Muscle layer of duodenum (tissue), 2 donors: Measurements from ENCODE around the gene AKR1B15.
A peak's percentile ranks its signal among the peaks of the same experiment; 100 is the strongest.
"Not testable (repeated sequence)": the region's sequence is repeated elsewhere in the genome, so short reads cannot be mapped to it uniquely, and the experiment has no call there.

Experiments used
- H3K27ac ChIP-seq: one replicate; pipeline ENCODE4 v1.7.0; 2013; ENCODE audit warnings: mild to moderate bottlenecking, low read length
- H3K27me3 ChIP-seq: one replicate; pipeline ENCODE4 v1.7.0; 2013; ENCODE audit warnings: low read depth, mild to moderate bottlenecking, control low read depth, low read length
- H3K36me3 ChIP-seq, 2 donors: one replicate each; pipeline ENCODE4 v1.7.0; 2013; ENCODE audit warnings: low read length in 2 of 2, control low read depth in 1 of 2, mild to moderate bottlenecking in 1 of 2; ENCODE audit not compliant: insufficient read depth in 2 of 2, control insufficient read depth in 1 of 2
- H3K4me1 ChIP-seq, 2 donors: one replicate each; pipeline ENCODE4 v1.7.0; 2013; ENCODE audit warnings: low read length in 2 of 2, mild to moderate bottlenecking in 2 of 2, control low read depth in 1 of 2, moderate library complexity in 1 of 2; ENCODE audit not compliant: insufficient read depth in 2 of 2, control insufficient read depth in 1 of 2
- H3K4me3 ChIP-seq, 2 donors: one replicate each; pipeline ENCODE4 v1.7.0; 2013; ENCODE audit warnings: low read length in 2 of 2, low read depth in 1 of 2, mild to moderate bottlenecking in 1 of 2
- H3K9me3 ChIP-seq, 2 donors: one replicate each; pipeline ENCODE4 v1.7.0; 2013; ENCODE audit warnings: low read length in 2 of 2, control low read depth in 1 of 2, mild to moderate bottlenecking in 1 of 2; ENCODE audit not compliant: control insufficient read depth in 1 of 2
- donor health status: healthy.

AKR1B15 gene

DNA sequence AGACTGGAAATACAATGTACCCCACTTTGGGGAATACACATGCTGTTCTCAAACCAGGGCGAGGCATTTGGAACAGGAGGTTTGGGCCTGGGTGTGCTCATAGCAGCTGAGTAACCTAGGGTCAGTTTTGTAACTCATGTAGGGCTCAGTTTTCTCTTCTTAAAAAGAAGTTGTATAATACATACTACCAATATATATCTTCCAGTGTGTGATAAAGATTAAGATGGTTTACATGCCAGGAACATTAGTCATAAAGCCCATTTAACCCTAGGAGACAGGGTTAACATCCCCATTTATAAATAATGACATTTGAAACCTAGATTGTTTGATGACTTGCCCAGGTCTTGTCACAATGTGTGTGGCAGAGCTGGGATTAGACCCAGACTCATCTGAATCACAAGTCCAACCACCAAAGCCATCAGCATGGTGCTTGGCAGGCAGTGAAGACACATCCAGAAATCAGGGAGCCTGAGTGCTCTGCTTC, 15.6 kb upstream of the AKR1B15 start:
- Histone ChIP-seq H3K36me3 (no peaks in the 10 kb centered on the region), H3K27me3 (no peaks in the 10 kb centered on the region), H3K27ac (peak overlapping the region; percentile 10), H3K9me3 (no peaks in the 10 kb centered on the region), H3K4me1 (no peaks in the 10 kb centered on the region), H3K4me3 (no peak overlapping the region)

DNA sequence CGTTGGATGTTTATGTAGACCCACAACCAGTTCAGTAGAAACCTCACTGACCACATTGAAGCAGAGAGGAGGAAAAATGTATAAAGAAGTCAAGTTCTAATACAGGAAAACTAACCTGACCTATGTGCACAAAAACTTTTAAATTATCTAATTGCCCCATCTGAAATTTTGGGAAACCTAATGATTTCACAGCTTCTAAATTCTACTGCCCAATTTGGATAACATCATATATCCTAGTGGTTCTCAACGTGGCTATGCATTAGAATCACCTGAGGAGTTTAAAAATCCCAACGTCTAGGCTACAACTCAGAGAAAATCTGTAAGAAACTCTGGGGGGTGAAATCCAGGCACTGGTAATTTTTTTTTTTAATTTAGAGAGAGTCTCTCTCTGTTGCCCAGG, 14.3 kb upstream of the AKR1B15 start:
- Histone ChIP-seq H3K27me3 (no peaks in the 10 kb centered on the region), H3K27ac (no peak overlapping the region), H3K36me3 (no peaks in the 10 kb centered on the region), H3K4me1 (no peaks in the 10 kb centered on the region), H3K9me3 (no peaks in the 10 kb centered on the region), H3K4me3 (no peak overlapping the region)

DNA sequence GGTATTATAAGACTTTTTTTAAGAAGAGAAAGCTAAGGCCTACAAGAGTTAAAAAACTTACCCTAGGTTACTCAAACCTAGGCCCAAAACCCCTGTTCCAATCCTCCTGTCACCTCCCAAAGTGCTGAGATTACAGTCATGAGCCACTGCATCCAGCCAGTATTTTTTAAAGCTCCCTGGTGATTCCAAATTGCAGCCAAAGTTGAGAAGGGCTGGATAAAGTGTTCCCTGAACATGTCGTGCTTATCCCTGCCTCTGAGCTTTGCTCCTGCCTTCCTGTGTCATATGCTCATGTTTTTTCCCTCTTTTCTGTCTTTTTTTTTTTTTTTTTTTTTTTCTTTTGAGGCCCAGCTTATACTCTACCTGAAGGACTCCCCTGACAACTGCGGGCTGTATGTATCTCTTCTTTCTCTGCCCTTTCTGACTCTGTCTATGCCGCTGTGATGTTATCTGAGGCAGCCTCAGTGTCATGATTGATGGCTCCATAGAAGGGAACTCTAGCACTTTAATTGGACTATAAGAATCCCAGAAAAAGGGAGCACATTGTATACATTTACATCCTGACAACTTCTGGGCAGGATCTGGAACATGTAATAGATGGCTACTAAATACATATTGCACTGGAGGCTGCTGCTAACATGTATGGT, 13.5 kb upstream of the AKR1B15 start:
- Histone ChIP-seq H3K27me3 (no peaks in the 10 kb centered on the region), H3K9me3 (no peaks in the 10 kb centered on the region), H3K27ac (no peak overlapping the region), H3K4me1 (no peaks in the 10 kb centered on the region), H3K4me3 (no peak overlapping the region), H3K36me3 (no peaks in the 10 kb centered on the region)

DNA sequence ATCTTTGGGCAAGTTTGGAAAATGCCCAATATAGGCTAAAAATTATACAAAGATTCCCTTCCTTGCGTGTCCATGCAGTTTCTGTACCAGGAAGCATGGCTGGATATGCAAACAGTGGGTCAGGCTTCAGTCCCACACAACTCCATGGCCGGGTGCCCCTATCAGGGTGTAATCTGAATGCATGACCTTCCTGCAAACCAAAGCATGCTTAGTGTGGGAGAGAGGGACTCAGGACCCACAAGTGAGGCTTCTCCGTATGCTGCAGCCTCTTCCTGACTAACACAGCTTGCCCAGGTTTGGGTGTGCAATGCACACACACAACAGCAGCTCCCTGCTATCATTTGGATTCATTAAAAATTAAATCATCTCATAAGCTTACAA, 13.0 kb upstream of the AKR1B15 start:
- Histone ChIP-seq H3K36me3 (no peaks in the 10 kb centered on the region), H3K9me3 (no peaks in the 10 kb centered on the region), H3K27me3 (no peaks in the 10 kb centered on the region), H3K27ac (no peak overlapping the region), H3K4me3 (no peak overlapping the region), H3K4me1 (no peaks in the 10 kb centered on the region)

DNA sequence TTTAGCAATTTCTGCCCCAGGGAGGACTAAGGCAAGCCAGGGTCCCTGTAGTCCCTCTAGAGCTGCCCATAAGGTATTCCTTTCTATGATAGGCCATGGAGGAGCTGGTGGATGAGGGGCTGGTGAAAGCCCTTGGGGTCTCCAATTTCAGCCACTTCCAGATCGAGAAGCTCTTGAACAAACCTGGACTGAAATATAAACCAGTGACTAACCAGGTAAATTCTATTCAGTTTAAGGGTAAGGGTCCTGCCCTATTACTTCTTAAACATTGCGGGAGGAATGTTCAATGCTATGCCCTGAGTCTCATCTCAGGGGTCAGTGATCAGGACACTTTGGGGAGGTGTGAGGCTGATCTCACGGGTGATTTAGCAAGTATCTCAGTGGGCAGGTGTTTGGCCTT, 12.4 kb upstream of the AKR1B15 start:
- H3K9me3 ChIP-seq, H3K27me3 ChIP-seq, H3K27ac ChIP-seq, H3K4me1 ChIP-seq, H3K36me3 ChIP-seq, H3K4me3 ChIP-seq: not testable (repeated sequence)

DNA sequence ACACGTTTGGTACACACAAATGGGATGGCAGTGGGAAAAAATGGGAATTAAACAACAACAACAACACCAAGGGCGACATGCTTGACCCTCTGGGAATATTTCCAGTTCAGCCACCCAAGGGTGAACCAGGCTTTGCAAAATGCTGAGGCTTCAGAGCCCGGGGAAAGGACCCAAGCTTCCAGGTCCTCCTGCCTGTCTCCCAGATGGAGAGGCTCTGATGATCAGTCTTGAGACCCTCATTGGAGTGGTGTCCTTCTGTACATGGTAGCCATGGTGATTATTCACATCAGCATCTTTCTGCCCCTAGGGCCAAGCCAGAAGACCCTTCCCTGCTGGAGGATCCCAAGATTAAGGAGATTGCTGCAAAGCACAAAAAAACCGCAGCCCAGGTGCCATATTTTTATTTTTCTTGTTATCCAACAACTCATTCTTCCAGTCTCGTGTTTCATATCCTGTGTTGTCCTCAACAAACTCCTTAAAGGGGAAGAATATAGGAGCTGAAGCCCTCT, 11.6 kb upstream of the AKR1B15 start:
- not testable (repeated sequence) for H3K36me3 ChIP-seq, H3K9me3 ChIP-seq, H3K27me3 ChIP-seq, H3K4me1 ChIP-seq, H3K27ac ChIP-seq, H3K4me3 ChIP-seq

DNA sequence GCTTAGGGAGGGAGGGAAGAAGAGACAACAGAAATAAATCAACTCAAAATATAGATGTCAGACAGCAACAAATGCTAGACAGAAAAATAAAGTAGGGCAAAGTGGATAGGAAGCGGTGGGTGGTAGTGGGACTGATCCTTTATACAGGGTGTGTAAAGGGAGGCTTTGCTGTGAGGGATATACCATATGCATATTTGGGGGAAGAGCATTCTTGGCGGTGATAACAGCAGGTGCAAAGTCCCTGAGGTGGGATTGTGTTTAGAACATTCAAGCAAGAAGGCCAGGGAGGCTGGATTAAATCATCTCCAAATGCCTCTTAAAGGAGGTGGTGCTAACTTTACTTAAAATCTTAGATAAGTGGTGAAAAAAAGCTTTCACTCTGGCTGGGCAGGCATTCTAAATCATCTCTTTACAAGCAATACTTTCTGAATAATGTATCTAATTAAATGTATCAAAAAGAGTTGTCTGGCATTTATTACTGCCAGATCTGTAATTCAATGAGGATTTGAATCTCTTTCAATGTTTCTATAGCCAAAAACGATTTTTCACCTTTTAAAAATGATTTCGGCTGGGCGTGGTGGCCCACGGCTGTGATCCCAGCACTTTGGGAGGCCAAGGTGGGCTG, 9.4 kb upstream of the AKR1B15 start:
- H3K4me3 ChIP-seq = no peak overlapping the region
- H3K36me3 ChIP-seq = no peaks in the 10 kb centered on the region
- no peaks in the 10 kb centered on the region for H3K9me3 ChIP-seq
- H3K27ac ChIP-seq = no peak overlapping the region
- H3K4me1 ChIP-seq = no peaks in the 10 kb centered on the region
- no peaks in the 10 kb centered on the region for H3K27me3 ChIP-seq

DNA sequence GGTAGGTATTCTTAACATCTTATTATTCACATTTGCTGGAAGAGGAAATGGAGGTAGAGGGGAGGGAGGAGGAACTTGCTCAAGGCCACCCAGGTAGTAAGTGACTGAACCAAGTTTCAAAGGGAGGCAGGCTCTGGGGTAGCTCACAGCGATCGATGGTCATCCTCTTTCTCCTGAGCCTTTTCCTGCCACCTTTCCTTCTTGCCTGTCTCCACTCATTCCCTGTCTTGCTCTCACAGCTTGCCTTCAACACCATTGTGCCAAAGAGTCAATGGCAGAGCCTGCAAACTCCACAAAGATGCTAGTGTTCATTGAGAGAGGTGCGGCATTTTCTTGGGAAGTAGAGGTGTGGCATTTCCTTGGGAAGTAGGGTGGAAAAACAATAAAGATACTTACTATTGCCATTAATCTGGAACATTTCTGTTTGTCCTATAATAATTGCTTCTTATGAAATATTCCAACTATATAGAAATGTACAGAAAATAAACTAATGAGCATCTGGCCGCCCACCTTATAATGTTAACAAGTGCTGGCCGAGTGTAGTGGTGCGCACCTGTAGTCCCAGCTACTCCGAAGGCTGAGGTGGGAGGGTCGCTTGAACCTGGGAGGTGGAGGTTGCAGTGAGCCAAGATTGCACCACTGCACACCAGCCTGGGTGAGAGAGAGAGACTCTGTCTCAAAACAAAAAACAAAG, 7.3 kb upstream of the AKR1B15 start:
- not testable (repeated sequence) for H3K27ac ChIP-seq, H3K4me1 ChIP-seq, H3K27me3 ChIP-seq, H3K4me3 ChIP-seq, H3K36me3 ChIP-seq, H3K9me3 ChIP-seq

DNA sequence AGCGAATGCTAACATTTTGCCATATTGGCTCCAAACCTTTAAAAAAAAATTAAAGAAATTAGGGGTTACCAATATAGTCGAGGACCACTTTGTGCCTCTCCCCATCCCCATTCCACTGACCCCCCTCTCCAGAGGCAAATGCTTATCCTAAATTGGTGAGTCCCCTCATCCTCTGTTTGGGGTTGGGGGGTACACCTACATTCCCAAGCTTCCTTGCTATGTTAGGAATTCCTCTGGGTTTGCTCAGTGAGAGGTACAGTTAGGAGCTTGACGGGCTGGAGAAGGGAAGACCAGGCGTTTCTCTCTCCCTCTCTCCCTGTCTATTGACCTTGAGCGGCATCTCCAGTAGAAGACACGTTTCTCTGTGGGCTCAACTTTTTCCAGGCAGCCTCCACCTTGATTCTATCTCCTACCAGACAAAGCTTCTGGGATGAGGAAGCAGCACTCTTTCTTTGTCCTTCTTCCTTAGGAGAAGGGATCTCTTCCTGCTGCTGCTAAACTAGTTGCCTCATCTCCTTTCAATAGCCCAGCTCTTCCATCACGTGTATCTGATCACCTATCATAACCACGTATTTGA, 6.6 kb upstream of the AKR1B15 start:
- Histone ChIP-seq H3K4me3 (no peak overlapping the region), H3K36me3 (no peaks in the 10 kb centered on the region), H3K27me3 (no peaks in the 10 kb centered on the region), H3K9me3 (no peaks in the 10 kb centered on the region), H3K27ac (no peak overlapping the region), H3K4me1 (no peaks in the 10 kb centered on the region)

DNA sequence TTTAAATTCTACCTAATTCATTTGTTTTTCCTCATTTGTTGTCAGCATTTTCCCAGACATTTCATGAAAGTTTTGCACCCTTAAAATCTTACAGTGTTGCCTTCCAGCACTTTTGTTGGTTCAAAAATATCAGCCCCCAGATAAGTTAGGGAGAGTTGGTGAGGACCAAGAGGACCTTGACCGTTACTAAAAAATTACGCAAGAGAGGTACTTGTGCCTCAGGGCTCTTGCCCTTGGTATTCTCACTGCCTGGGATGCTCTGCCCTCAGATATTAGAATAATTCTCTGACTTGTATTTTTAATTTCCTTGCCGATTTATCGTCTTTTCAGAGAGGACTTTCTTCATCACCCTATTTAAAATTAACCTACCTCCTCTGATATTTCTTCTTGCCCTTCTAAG, 3.5 kb upstream of the AKR1B15 start:
- H3K9me3 ChIP-seq = no peaks in the 10 kb centered on the region
- H3K4me1 ChIP-seq = no peaks in the 10 kb centered on the region
- H3K27ac ChIP-seq = no peak overlapping the region
- no peak overlapping the region for H3K4me3 ChIP-seq
- no peaks in the 10 kb centered on the region for H3K27me3 ChIP-seq
- no peaks in the 10 kb centered on the region for H3K36me3 ChIP-seq

DNA sequence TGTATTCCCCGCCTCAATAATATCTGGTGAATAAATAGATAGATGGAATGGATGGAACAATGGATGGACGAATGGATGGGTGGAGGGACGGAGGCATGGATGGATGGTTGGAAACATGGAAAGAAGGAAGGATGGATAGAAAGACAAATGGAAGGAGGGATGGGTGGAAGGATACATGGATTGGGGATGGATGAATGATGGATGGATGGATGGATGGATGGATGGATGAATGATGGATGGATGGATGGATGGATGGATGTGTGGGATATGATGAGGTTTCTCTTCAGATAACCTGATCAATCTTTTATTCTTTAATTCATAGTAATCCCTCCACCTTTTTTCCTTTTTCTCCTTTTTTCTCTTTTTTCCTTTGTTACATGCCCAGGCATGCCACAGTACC, 3.0 kb upstream of the AKR1B15 start:
- Histone ChIP-seq H3K9me3 (no peaks in the 10 kb centered on the region), H3K4me3 (no peak overlapping the region), H3K27me3 (no peaks in the 10 kb centered on the region)

More for the DNA sequence above, 3.0 kb upstream of the AKR1B15 start:
- no peaks in the 10 kb centered on the region for H3K4me1 ChIP-seq
- H3K36me3 ChIP-seq = no peaks in the 10 kb centered on the region
- H3K27ac ChIP-seq = no peak overlapping the region
